HepG2 (cell line): ENCODE data around the gene PDE3A. TPM values are rescaled to one million over a fixed set of nuclear protein-coding genes. Genes with fewer than 3 reads are reported as not detected.

Experiments
- ATAC-seq: fragments of 200-7000 bp; cut with Tn5 transposase; 3 replicates; pipeline ENCODE4 v1.9.1; 2020; ENCODE audit warnings: mild to moderate bottlenecking, moderate library complexity
- BruUV-seq: library from RNA; stranded (reverse); fragments of 400-500 nt; replicated peaks from 2 replicates; lab custom pipeline; 2021; lab: Mats Ljungman, UMichigan
- CTCF ChIA-PET: fragments of 300-600 bp; formaldehyde crosslinking; extraction: SDS; loops from one replicate; lab custom pipeline; 2021; ENCODE audit warnings: low total read pairs, inconsistent platforms, low intra/inter-chr PET ratio; lab: Yijun Ruan, JAX
- POLR2A ChIA-PET: fragments of 350-600 bp; sonication (Branson Sonifier 250); formaldehyde crosslinking; loops from one replicate; lab custom pipeline; 2020; ENCODE audit warnings: antibody characterized with exemption, inconsistent platforms; lab: Yijun Ruan, JAX
- DNase-seq: peaks from one replicate; pipeline ENCODE4 v3.0.0-alpha.2; 2015; ENCODE audit warnings: low spot score
- FAIRE-seq: peaks from 3 replicates; lab custom pipeline; 2011; peaks lifted over from hg19 to GRCh38; lab: Jason Lieb, UNC
- H2AFZ ChIP-seq: one replicate; pipeline ENCODE4 v1.6.1; 2011; ENCODE audit warnings: low read length, inconsistent platforms
- H3K27ac ChIP-seq: fragments of 300-600 bp; 3 replicates; pipeline ENCODE4 v1.8.0; 2011; ENCODE audit warnings: mixed run types, mild to moderate bottlenecking, mixed read lengths, low read length, inconsistent platforms; ENCODE audit not compliant: insufficient read depth; ENCODE audit errors: extremely low read length
- H3K27me3 ChIP-seq, 2 experiments: fragments of 200-600 bp in 1 of 2; 2 replicates in 1 of 2; 3 replicates in 1 of 2; pipeline versions ENCODE4 v1.6.0 to v1.8.0; 2011; ENCODE audit warnings: low read length in 2 of 2, mild to moderate bottlenecking in 2 of 2, moderate library complexity in 2 of 2, inconsistent platforms in 1 of 2; ENCODE audit not compliant: insufficient read depth in 2 of 2, control insufficient read depth in 1 of 2
- H3K36me3 ChIP-seq, 2 experiments: fragments of 200-600 bp in 1 of 2; replicated peaks in 1 of 2; 2 replicates in 1 of 2; 3 replicates in 1 of 2; pipeline versions ENCODE4 v1.5.1 to v1.8.0; 2011; ENCODE audit warnings: low read length in 2 of 2, inconsistent platforms in 1 of 2; ENCODE audit not compliant: insufficient read depth in 2 of 2, control insufficient read depth in 1 of 2
- H3K4me1 ChIP-seq: 2 replicates; pipeline ENCODE4 v1.5.1; 2012; ENCODE audit warnings: low read length, inconsistent platforms; ENCODE audit not compliant: insufficient read depth
- H3K4me2 ChIP-seq: 2 replicates; pipeline ENCODE4 v1.6.0; 2011; ENCODE audit warnings: low read depth, low read length, inconsistent platforms
- H3K4me3 ChIP-seq, 3 experiments: fragments of 200-600 bp in 1 of 3; sonication (generic), shearing (Covaris generic) in 1 of 3; replicated peaks in 1 of 3; 2 replicates each; pipeline ENCODE4 v1.5.1; 2011 to 2016; ENCODE audit warnings: low read length in 3 of 3, inconsistent platforms in 2 of 3, low read depth in 2 of 3, mild to moderate bottlenecking in 2 of 3, control low read depth in 1 of 3, mixed read lengths in 1 of 3; ENCODE audit not compliant: insufficient read depth in 1 of 3
- H3K79me2 ChIP-seq: one replicate; pipeline ENCODE4 v1.6.1; 2011; ENCODE audit warnings: low read length, inconsistent platforms; ENCODE audit not compliant: insufficient read depth
- H3K9ac ChIP-seq: 2 replicates; pipeline ENCODE4 v1.6.0; 2011; ENCODE audit warnings: mild to moderate bottlenecking, low read depth, low read length, inconsistent platforms; ENCODE audit not compliant: insufficient read depth
- H3K9me3 ChIP-seq: 2 replicates; pipeline ENCODE4 v1.5.1; 2012; ENCODE audit warnings: mild to moderate bottlenecking, low read length
- H4K20me1 ChIP-seq: 2 replicates; pipeline ENCODE4 v1.6.0; 2011; ENCODE audit warnings: inconsistent platforms, mild to moderate bottlenecking, low read length, moderate library complexity; ENCODE audit not compliant: insufficient read depth
- CENPX ChIP-seq: sonication (generic); formaldehyde crosslinking; IDR thresholded peaks from 2 replicates; pipeline ENCODE4 v1.9.0; 2021; ENCODE audit warnings: mild to moderate bottlenecking, missing genetic modification reagents, moderate library complexity
- NFE2L1 ChIP-seq: sonication (generic); formaldehyde crosslinking; IDR thresholded peaks from 2 replicates; pipeline ENCODE4 v1.4.0; 2020; ENCODE audit warnings: missing genetic modification reagents, mild to moderate bottlenecking, borderline replicate concordance
- PHF8 ChIP-seq: sonication (generic); formaldehyde crosslinking; IDR thresholded peaks from 2 replicates; pipeline ENCODE4 v1.5.0; 2020; ENCODE audit warnings: missing genetic modification reagents
- ZBTB21 ChIP-seq: sonication (generic); formaldehyde crosslinking; IDR thresholded peaks from 2 replicates; pipeline ENCODE4 v1.4.0; 2020; ENCODE audit warnings: missing genetic modification reagents
- WGBS: methylation state at CpG from one replicate; pipeline ENCODE4 v1.1.6; 2017; ENCODE audit warnings: low lambda C conversion rate; 5-methylcytosine and 5-hydroxymethylcytosine counted together
- in situ Hi-C: cut with HindIII; loops from 2 replicates; pipeline ENCODE4 v1.10.0; 2017; ENCODE audit warnings: low pct_unique_long_range_greater_than_20kb; ENCODE audit not compliant: extremely low pct_ligation_motif_present
- intact Hi-C: fragments of 100-400 bp; cut with micrococcal nuclease; formaldehyde crosslinking; loops from one replicate; pipeline ENCODE4 v1.10.0; 2022; ENCODE audit not compliant: unreplicated experiment
- polyA plus RNA-seq, 8 experiments: library from polyadenylated mRNA; depleted of rRNA in 3 of 8; stranded (reverse) in 7 of 8; unstranded in 1 of 8; fragments of >200 nt; fragmentation: Illumina TruSeq in 4 of 8; extraction: Trizol in 4 of 8; gene quantifications; 2 replicates each; pipeline versions ENCODE4 v1.2.1 to v1.2.3, GENCODE V29; 2011 to 2016; ENCODE audit warnings: low read depth in 4 of 8, missing spikeins in 1 of 8, mixed read lengths in 1 of 8; ENCODE audit not compliant: insufficient read depth in 1 of 8
- total RNA-seq, 5 experiments: library from RNA; depleted of rRNA; stranded (reverse); fragments of >200 nt; fragmentation: Illumina TruSeq; extraction: Trizol; gene quantifications; 2 replicates each; pipeline ENCODE4 v1.2.3, GENCODE V29; 2016; ENCODE audit warnings: low read depth in 1 of 5
- TF ChIP-seq, protein P1 (sequence below): sonication (generic); formaldehyde crosslinking; IDR thresholded peaks from 2 replicates; pipeline ENCODE4 v1.8.0; 2022; ENCODE audit warnings: mild to moderate bottlenecking, missing genetic modification reagents

PDE3A gene
- total and polyA plus RNA-seq, 2 of the 13 experiments (the other 11 are each of a cell fraction or from before 2014, with no cell fraction given) = 0.77 to 1.5 TPM

DNA sequence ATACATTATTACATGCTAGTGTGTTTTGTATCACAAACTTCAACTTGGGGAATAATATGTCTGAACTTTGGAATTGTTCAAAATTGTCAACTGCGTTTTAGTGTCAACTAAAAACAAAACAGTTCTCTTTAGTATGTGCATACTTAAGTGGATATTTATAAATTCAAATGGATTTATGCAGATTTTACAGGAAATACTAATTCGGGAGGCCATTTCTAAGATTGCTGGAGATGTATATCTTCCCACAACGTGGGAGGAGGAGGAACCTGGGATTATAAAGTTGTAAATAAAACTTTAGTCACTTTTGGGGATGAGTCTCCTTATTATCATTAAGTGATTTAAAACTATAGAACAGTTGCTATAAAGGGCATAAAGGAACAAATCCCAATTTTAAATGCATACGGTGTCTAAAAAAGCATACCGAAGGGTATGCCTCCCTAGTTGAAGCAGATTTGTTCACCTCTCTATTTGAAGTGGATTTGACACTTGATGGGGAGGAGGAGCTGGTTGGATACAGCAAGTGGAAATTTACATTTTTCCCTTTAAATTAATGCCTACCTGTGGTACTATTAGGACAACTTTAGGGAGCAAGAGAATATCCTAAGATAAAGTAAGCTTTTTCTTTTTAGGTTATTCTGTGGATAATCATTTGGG lies 2.7 kb downstream of the PDE3A start:
- H3K36me3 ChIP-seq = no peaks in the 10 kb centered on the region
- H3K4me3 ChIP-seq = no peak overlapping the region
- ChIA-PET POLR2A (no interaction called here), CTCF (no interaction called here)
- in situ Hi-C loops (no loop called here), intact Hi-C loops (no loop called here)
- H3K4me1 ChIP-seq = no peaks in the 10 kb centered on the region
- H3K27me3 ChIP-seq = peaks cover 0 to 26% of the 10 kb centered on the region in 2 experiments; a peak in 2 of 5 replicates
- DNase-seq = no peak
- no peak for ATAC-seq
- H3K9ac ChIP-seq = no peak overlapping the region
- no peaks in the 10 kb centered on the region for H3K79me2 ChIP-seq
- BruUV-seq = no TSS peak
- no peak for FAIRE-seq
- H3K4me2 ChIP-seq = no peak overlapping the region
- H4K20me1 ChIP-seq = no peaks in the 10 kb centered on the region
- no peak overlapping the region for H2AFZ ChIP-seq
- H3K9me3 ChIP-seq = no peaks in the 10 kb centered on the region
- WGBS = 22% methylated on average over 5 of the region's 5 CpGs
- H3K27ac ChIP-seq = no peak overlapping the region
- TF ChIP-seq CENPX (CRISPR knock-in tag) = no peak
- no peak for TF ChIP-seq ZBTB21 (CRISPR knock-in tag)
- TF ChIP-seq, protein P1, sequence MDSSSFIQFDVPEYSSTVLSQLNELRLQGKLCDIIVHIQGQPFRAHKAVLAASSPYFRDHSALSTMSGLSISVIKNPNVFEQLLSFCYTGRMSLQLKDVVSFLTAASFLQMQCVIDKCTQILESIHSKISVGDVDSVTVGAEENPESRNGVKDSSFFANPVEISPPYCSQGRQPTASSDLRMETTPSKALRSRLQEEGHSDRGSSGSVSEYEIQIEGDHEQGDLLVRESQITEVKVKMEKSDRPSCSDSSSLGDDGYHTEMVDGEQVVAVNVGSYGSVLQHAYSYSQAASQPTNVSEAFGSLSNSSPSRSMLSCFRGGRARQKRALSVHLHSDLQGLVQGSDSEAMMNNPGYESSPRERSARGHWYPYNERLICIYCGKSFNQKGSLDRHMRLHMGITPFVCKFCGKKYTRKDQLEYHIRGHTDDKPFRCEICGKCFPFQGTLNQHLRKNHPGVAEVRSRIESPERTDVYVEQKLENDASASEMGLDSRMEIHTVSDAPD (CRISPR knock-in tag) = no peak
- TF ChIP-seq NFE2L1 (CRISPR knock-in tag) = no peak
- TF ChIP-seq, all 625 proteins: peak for 0

DNA sequence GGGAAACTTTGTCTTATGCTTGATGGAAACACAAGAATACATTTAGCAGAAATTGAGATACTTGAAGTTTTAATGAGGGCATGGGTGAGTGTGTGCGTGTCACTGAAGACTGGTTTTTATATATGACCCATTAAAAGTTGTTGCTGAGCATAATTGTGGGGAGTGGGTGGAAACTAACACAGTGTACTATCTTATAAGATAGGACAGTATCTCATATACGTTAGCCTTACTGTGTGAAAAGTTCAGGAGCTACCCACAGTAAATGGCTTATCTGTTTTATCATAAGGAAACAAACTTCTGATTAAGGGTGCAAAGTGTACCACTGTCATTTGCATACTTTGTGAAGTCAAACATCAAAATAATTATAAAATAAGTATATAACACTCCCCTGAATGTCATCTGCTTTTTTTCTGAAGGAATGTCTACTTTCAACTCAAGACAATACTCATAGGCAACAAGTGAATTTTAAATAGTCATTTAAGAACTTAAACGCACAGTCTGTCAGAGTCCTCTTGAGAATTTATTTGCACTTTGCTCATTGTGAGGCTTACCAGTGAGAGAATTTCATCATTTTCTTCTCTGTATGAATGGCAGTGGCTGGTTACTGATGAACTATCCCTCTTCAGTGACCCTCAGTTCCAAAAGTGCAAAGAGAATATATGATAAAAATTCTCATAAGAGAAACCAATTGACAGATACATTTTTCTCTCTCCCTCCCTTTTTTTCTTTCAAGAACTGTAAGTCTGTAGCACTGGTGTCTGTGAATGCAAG lies 4.2 kb downstream of the PDE3A start:
- intact Hi-C loops (no loop called here), in situ Hi-C loops (no loop called here)
- FAIRE-seq = no peak
- no peak for TF ChIP-seq PHF8 (CRISPR knock-in tag)
- 8% methylated on average over 3 of the region's 3 CpGs for WGBS
- ATAC-seq = peak; percentile 60
- CTCF ChIA-PET = no interaction called here
- Histone ChIP-seq H3K27ac (no peak overlapping the region), H3K4me1 (no peaks in the 10 kb centered on the region), H3K4me3 (no peak overlapping the region), H3K79me2 (no peaks in the 10 kb centered on the region), H3K9ac (no peak overlapping the region), H4K20me1 (no peaks in the 10 kb centered on the region), H3K9me3 (no peaks in the 10 kb centered on the region), H3K36me3 (no peaks in the 10 kb centered on the region), H3K27me3 (peaks cover 0 to 26% of the 10 kb centered on the region in 2 experiments; a peak in 2 of 5 replicates), H2AFZ (no peak overlapping the region), H3K4me2 (no peak overlapping the region)
- no TSS peak for BruUV-seq
- POLR2A ChIA-PET = no interaction called here
- DNase-seq = no peak
